ENCODE results near the gene THTPA. TPM values are rescaled to one million over a fixed set of nuclear protein-coding genes. Genes with fewer than 3 reads are reported as not detected.

The THTPA gene
- total and polyA plus RNA-seq, 2 of the 4 experiments (the other 2 are of a cell fraction), result 5.0 to 9.2 TPM

- no peak for ATAC-seq (ENCODE audit: low read depth)
- Histone ChIP-seq H3K4me2 (ENCODE audit: low read depth, low read length) (no peak overlapping the region), H3K14ac (replicated peaks; ENCODE audit: low read depth, low read length) (no peak overlapping the region), H3K56ac (ENCODE audit: extremely low read depth, insufficient read depth, low read length) (no peak overlapping the region), H2BK120ac (ENCODE audit: low read depth, low read length) (no peak overlapping the region), H4K5ac (ENCODE audit: low read depth, low read length) (no peak overlapping the region), H3K79me1 (ENCODE audit: low read depth in 1 of 2, low read length in 2 of 2) (no peaks in the 10 kb centered on the region), H2AK5ac (ENCODE audit: low read depth, low read length) (no peak overlapping the region), H2BK20ac (ENCODE audit: low read depth, low read length) (no peak overlapping the region), H3K23ac (ENCODE audit: low read depth, low read length) (no peak overlapping the region), H2BK15ac (ENCODE audit: low read depth, low read length) (no peak overlapping the region), H2BK5ac (ENCODE audit: low read depth, low read length, poor library complexity, severe bottlenecking) (no peak overlapping the region), H3K27ac (ENCODE audit: insufficient read depth, low read length) (no peak overlapping the region), H3K36me3 (ENCODE audit: control insufficient read depth, insufficient read depth, low read length) (no peaks in the 10 kb centered on the region), H3K9ac (ENCODE audit: low read depth, low read length) (no peak overlapping the region), H3K4me1 (ENCODE audit: control insufficient read depth, insufficient read depth, low read length) (no peaks in the 10 kb centered on the region), H3K4ac (ENCODE audit: low read depth, low read length) (no peak overlapping the region), H3K9me1 (ENCODE audit: insufficient read depth, low read length) (no peaks in the 10 kb centered on the region), H3K4me3 (ENCODE audit: insufficient read depth, low read depth, low read length) (no peak overlapping the region), H3K27me3 (ENCODE audit: control insufficient read depth, insufficient read depth, low read length) (peaks cover 71% of the 10 kb centered on the region), H2AFZ (replicated peaks; ENCODE audit: low read length, poor library complexity) (no peak overlapping the region), H4K91ac (ENCODE audit: insufficient read depth, low read depth, low read length) (no peak overlapping the region), H4K20me1 (ENCODE audit: insufficient read depth, low read length) (no peaks in the 10 kb centered on the region; the same call in 1 of the 2 replicates), H3K9me3 (ENCODE audit: control insufficient read depth, insufficient read depth, low read length) (no peaks in the 10 kb centered on the region; the same call in 1 of the 2 replicates), H3K18ac (ENCODE audit: low read depth, low read length) (no peak overlapping the region), H2AK9ac (replicated peaks; ENCODE audit: low read depth, low read length, poor library complexity) (no peak overlapping the region), H4K8ac (ENCODE audit: low read depth in 2 of 2, low read length in 2 of 2) (no peak overlapping the region)
- CTCF ChIA-PET, result no interaction called here
- no peak for DNase-seq
- POLR2A ChIA-PET (ENCODE audit: unreplicated experiment), result no interaction called here
- intact Hi-C loops (cut with micrococcal nuclease) (no loop called here), in situ Hi-C loops (cut with MboI; ENCODE audit: low sequenced_read_pairs) (no loop called here), dilution Hi-C loops (cut with HindIII; ENCODE audit: low sequenced_read_pairs, unreplicated experiment) (no loop called here)
- 33% methylated on average over 4 of the region's 5 CpGs; no CpG with 5 or more reads in 1 of the 2 experiments for WGBS, 2 experiments (ENCODE audit: extremely low coverage in 2 of 2, insufficient read length in 1 of 2)
- no TSS peak for BruUV-seq (replicated peaks)
- TF ChIP-seq MAZ (IDR thresholded peaks at IDR 0.05; ENCODE audit: borderline replicate concordance, low read depth, low read length) (no peak), RAD21 (IDR thresholded peaks at IDR 0.05; ENCODE audit: low read length) (no peak), SMC3 (IDR thresholded peaks at IDR 0.05; ENCODE audit: low read depth, low read length) (no peak), FOS (IDR thresholded peaks at IDR 0.05; ENCODE audit: low read depth, low read length) (no peak), CHD1 (IDR thresholded peaks at IDR 0.05; ENCODE audit: low read depth, low read length) (no peak), USF2 (IDR thresholded peaks at IDR 0.05; ENCODE audit: low read depth, low read length) (no peak), NFE2L2 (IDR thresholded peaks at IDR 0.05; ENCODE audit: low read depth, low read length) (no peak), POLR2A (IDR thresholded peaks at IDR 0.05; ENCODE audit: low read depth, low read length) (no peak), RFX5 (IDR thresholded peaks at IDR 0.05; ENCODE audit: low read depth, low read length) (no peak), BHLHE40 (IDR thresholded peaks at IDR 0.05; ENCODE audit: low read depth, low read length) (no peak), MAFK (IDR thresholded peaks at IDR 0.05; ENCODE audit: low read depth, low read length) (no peak), MXI1 (IDR thresholded peaks at IDR 0.05; ENCODE audit: borderline replicate concordance, low read depth, low read length) (no peak), CEBPB (IDR thresholded peaks at IDR 0.05; ENCODE audit: low read depth, low read length) (no peak), RCOR1 (IDR thresholded peaks at IDR 0.05; ENCODE audit: insufficient replicate concordance, low read length) (no peak)
- TF ChIP-seq, protein P1, sequence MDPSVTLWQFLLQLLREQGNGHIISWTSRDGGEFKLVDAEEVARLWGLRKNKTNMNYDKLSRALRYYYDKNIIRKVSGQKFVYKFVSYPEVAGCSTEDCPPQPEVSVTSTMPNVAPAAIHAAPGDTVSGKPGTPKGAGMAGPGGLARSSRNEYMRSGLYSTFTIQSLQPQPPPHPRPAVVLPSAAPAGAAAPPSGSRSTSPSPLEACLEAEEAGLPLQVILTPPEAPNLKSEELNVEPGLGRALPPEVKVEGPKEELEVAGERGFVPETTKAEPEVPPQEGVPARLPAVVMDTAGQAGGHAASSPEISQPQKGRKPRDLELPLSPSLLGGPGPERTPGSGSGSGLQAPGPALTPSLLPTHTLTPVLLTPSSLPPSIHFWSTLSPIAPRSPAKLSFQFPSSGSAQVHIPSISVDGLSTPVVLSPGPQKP (IDR thresholded peaks at IDR 0.05; ENCODE audit: borderline replicate concordance, low read depth, low read length), result no peak
- TF ChIP-seq, protein P2, sequence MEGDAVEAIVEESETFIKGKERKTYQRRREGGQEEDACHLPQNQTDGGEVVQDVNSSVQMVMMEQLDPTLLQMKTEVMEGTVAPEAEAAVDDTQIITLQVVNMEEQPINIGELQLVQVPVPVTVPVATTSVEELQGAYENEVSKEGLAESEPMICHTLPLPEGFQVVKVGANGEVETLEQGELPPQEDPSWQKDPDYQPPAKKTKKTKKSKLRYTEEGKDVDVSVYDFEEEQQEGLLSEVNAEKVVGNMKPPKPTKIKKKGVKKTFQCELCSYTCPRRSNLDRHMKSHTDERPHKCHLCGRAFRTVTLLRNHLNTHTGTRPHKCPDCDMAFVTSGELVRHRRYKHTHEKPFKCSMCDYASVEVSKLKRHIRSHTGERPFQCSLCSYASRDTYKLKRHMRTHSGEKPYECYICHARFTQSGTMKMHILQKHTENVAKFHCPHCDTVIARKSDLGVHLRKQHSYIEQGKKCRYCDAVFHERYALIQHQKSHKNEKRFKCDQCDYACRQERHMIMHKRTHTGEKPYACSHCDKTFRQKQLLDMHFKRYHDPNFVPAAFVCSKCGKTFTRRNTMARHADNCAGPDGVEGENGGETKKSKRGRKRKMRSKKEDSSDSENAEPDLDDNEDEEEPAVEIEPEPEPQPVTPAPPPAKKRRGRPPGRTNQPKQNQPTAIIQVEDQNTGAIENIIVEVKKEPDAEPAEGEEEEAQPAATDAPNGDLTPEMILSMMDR (conservative IDR thresholded peaks at IDR 0.05; ENCODE audit: low read depth, low read length), result no peak
Observed at GRCh38 chr14:23573384-23574015, 17.4 kb downstream of the THTPA start.

All from IMR-90 (cell line).